GM19238 (cell line): ENCODE data around the gene ANKHD1.

Experiments
- DNase-seq: peaks from one replicate; pipeline ENCODE4 v3.0.0; 2011; ENCODE audit warnings: low spot score; ENCODE audit not compliant: insufficient read length

ANKHD1 gene, protein sequence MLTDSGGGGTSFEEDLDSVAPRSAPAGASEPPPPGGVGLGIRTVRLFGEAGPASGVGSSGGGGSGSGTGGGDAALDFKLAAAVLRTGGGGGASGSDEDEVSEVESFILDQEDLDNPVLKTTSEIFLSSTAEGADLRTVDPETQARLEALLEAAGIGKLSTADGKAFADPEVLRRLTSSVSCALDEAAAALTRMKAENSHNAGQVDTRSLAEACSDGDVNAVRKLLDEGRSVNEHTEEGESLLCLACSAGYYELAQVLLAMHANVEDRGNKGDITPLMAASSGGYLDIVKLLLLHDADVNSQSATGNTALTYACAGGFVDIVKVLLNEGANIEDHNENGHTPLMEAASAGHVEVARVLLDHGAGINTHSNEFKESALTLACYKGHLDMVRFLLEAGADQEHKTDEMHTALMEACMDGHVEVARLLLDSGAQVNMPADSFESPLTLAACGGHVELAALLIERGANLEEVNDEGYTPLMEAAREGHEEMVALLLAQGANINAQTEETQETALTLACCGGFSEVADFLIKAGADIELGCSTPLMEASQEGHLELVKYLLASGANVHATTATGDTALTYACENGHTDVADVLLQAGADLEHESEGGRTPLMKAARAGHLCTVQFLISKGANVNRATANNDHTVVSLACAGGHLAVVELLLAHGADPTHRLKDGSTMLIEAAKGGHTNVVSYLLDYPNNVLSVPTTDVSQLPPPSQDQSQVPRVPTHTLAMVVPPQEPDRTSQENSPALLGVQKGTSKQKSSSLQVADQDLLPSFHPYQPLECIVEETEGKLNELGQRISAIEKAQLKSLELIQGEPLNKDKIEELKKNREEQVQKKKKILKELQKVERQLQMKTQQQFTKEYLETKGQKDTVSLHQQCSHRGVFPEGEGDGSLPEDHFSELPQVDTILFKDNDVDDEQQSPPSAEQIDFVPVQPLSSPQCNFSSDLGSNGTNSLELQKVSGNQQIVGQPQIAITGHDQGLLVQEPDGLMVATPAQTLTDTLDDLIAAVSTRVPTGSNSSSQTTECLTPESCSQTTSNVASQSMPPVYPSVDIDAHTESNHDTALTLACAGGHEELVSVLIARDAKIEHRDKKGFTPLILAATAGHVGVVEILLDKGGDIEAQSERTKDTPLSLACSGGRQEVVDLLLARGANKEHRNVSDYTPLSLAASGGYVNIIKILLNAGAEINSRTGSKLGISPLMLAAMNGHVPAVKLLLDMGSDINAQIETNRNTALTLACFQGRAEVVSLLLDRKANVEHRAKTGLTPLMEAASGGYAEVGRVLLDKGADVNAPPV (N-terminal part only)

DNA sequence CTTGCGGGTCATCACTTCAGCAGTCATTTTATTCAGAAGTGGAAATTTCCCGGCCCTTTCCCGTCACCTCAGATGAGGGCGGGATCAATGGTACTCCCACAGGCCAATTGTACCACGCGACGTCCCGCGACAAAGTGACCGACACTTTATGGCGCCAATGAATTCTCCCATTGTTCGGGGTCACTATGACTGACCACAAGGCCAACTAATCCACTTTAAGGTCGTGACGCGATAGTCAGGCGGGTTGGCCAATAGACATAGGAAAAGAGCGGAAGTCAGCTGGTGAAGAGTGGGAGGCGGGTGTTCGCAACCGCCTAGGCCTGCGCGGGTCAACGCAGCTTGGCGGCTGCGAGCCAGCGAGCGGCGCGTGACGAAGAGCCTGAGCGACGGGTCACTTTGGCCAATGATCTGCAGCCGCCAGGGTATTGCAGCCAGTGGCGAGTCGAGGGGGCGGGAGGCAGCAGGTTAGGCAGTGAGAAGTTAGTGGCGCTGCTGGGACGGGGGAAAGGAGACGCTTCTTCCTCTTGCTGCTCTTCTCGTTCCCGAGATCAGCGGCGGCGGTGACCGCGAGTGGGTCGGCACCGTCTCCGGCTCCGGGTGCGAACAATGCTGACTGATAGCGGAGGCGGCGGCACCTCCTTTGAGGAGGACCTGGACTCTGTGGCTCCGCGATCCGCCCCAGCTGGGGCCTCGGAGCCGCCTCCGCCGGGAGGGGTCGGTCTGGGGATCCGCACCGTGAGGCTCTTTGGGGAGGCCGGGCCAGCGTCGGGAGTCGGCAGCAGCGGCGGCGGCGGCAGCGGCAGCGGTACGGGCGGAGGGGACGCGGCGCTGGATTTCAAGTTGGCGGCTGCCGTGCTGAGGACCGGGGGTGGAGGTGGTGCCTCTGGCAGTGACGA is at the start of gene ANKHD1:
Gene ANKHD1 (plus strand): TSS at position 472 of the 896 bp plus-strand sequence. CDS start 135 bp downstream, at position 607.
- DNase-seq = peak; percentile 81

DNA sequence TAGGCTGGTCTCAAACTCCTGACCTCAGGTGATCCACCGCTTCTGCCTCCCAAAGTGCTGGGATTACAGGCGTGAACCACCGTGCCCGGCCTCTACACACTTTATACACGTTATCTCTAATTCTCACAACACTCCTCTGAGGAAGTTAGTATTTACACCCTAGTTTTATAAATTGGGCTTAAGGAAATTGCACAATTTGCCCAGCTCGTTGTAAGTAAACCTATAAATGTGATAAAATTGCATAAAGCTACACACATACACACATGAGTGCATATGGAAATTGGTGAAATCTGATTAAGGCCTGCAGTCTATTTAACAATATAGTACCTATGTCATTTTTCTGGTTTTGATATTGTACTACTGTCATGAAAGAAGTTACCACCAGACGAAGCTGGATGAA is 46.1 kb upstream of the ANKHD1 start:
- no peak for DNase-seq

DNA sequence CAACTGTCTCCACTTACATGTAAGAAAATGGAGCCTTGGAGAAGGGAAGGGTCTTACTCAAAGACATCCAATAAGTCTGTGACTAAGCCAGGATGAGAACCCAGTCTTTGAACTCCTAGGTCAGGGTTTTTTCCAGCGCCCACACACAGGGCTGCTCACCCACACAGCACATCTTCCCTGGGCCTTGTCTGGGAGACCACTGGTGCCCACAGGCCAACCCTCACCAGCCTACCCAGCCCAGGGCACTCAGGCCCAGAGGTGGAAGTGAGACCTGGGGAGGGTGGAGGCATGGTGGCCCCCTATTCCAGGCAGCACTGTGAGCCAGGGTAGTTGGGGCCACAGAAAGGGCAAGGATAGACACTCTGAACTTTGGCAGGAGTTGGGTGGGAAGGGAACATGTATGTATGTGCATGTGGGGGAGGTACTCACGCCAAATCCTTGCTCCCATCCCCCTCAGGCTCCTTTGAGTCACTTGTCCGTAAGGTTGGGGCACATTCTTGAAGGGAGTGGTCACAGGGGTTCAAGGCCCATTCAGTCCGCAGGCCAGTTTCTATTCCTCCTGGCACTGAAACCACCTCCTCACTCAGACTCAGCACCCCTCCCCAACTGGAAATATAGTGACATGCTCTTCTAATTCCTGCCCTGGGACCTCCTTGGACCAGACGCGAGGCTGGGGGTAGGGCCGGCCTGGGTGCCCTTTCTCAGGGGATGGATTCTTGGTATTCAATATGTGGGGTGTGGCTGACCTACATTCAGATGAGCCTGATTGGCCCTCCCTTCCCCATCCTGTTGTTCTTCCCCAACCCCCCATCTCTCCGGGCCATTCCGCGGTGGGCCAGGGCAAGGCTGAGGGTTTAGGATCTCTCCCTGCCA is 44.5 kb upstream of the ANKHD1 start:
- no peak for DNase-seq

DNA sequence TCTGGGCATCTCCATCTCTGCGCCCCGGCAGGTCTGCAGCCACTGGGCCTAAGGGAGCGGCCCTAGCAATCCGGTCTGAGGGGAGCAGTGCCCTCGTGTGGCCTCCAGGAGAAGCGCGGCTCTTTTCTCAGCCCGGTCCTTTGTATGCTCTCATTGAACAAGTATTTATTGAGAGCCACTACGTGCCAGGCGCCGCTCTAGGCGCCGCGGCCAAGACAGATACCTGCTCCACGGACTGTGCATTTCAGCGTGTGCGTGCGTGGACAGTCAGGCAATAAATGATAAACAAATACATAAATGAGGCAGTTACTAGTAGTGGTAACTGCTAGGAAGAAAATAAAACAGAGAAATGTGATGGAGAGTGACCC is 43.9 kb upstream of the ANKHD1 start:
- peak; percentile 85 for DNase-seq

DNA sequence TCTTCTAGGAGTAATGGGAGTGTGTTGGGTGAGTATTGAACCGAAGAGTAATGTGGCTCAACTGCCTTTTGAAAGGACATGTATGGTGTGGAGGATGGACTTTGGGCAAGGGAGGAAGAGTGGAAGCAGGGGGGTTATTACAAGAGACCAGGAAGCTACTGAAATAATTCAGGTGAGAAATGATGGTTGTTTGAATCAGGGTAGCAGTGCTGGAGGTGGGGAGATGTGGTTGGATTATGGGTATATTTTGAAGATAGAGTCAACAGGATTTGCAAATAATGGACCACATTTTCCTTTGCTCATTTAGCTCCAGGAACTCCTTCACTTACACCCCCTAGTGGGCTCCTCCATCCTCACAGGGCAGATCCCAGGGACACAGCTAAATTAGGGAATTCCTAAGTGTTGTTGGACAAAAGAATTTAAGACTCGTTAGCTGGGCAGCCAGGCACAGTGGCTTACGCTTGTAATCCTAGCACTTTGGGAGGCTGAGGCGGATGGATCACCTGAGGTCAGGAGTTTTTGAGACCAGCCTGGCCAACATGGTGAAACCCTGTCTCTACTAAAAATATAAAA is 42.8 kb upstream of the ANKHD1 start:
- no peak for DNase-seq

DNA sequence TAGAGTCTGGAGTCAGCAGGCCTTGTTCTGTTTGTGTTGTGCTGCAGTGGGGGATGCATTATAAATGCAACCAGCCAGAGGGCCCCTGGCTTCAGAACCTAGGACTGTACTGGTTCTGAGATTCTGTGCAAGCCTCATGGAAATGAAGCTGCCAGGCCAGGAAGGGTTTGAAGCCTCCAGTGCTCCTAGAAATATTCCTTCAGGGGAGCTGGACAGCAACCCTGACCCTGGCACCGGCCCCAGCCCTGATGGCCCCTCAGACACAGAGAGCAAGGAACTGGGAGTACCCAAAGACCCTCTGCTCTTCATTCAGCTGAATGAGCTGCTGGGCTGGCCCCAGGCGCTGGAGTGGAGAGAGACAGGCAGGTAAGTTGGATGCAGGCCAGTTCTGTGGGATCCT is 41.5 kb upstream of the ANKHD1 start, which contains the start of gene SLC4A9:
Gene SLC4A9 (plus strand): TSS at position 94 of the 400 bp plus-strand sequence. CDS start 43 bp downstream, at position 137.
- no peak for DNase-seq

DNA sequence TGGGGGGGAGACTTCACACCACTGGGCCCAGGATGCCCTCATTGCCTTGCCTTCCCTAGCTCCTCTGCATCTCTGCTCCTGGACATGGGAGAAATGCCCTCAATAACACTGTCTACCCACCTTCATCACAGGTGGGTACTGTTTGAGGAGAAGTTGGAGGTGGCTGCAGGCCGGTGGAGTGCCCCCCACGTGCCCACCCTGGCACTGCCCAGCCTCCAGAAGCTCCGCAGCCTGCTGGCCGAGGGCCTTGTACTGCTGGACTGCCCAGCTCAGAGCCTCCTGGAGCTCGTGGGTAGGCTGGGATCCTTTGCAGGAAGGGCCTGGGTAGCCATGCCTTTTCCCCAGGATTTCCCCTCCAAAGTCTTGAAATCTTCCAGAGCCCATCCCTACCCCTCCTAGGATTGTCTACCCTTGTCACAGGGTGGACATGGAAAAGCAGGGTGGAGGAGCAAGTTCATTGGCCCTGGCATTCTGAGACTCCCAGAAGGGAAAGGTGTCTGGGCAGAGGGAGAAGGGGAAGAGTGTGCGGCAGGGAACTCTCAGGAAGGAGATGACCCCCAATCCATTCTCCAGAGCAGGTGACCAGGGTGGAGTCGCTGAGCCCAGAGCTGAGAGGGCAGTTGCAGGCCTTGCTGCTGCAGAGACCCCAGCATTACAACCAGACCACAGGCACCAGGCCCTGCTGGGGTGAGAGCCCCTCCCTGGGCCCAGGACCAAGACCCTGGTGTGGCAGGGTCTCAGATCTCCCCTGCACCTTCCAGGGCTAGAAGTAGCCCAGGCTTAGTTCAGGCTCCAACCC is 40.8 kb upstream of the ANKHD1 start:
- DNase-seq = no peak

DNA sequence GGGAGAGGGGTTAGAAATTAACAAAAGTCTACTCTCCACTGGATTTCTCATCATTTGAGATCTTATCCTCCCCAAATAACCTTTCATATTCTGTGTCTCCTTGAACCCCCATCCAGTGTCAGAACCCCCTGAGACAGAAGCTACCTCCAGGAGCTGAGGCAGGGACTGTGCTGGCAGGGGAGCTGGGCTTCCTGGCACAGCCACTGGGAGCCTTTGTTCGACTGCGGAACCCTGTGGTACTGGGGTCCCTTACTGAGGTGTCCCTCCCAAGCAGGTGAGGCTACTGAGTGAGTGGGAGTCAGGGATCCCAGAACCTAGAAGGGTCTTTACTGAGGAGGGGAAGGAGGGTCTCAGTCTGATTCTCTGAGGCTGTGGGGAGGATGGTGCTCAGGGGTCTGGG is 39.7 kb upstream of the ANKHD1 start:
- DNase-seq = no peak

DNA sequence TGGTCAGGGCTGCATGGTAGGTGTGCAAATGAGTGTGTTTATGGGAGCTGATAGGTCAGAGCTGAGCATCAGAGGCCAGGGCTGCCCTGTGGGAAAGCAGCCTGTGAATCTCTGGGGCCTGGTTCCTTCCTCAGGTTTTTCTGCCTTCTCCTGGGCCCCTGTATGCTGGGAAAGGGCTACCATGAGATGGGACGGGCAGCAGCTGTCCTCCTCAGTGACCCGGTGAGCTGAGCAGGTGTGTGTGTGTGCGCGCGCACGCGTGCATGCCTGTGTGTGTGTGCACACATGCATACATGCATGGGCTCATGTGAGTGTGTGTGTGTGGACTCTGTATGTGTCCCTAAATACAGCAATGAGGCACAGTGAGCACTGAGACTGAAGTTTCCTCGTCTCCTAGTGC is 39.3 kb upstream of the ANKHD1 start:
- no peak for DNase-seq

DNA sequence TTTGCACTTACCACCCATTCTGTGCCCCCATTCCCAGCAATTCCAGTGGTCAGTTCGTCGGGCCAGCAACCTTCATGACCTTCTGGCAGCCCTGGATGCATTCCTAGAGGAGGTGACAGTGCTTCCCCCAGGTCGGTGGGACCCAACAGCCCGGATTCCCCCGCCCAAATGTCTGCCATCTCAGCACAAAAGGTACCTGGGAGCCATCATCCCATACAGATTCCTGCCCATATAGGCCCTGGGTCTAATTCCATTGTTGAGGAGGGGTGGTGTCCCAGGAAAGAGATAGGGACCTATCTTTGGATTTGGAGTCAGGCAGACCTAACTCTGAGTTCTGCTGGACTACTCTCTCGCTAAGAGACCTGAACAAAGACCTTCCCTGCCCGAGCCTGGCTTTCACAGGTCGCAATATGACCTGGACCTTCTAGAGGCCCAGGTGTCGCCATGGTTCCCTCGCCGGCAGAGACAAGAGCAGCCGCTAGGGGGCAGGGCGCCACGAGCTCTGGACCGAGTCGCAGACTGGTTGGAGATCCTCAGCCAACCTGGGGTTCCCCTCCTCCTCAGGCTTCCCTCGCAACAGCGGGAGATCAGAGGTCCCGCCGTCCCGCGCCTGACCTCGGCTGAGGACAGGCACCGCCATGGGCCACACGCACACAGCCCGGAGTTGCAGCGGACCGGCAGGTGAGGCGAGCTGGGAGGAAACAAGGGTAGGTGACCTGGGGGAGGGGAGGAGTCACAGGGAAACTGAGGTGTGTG is 38.6 kb upstream of the ANKHD1 start:
- peak; percentile 75 for DNase-seq

DNA sequence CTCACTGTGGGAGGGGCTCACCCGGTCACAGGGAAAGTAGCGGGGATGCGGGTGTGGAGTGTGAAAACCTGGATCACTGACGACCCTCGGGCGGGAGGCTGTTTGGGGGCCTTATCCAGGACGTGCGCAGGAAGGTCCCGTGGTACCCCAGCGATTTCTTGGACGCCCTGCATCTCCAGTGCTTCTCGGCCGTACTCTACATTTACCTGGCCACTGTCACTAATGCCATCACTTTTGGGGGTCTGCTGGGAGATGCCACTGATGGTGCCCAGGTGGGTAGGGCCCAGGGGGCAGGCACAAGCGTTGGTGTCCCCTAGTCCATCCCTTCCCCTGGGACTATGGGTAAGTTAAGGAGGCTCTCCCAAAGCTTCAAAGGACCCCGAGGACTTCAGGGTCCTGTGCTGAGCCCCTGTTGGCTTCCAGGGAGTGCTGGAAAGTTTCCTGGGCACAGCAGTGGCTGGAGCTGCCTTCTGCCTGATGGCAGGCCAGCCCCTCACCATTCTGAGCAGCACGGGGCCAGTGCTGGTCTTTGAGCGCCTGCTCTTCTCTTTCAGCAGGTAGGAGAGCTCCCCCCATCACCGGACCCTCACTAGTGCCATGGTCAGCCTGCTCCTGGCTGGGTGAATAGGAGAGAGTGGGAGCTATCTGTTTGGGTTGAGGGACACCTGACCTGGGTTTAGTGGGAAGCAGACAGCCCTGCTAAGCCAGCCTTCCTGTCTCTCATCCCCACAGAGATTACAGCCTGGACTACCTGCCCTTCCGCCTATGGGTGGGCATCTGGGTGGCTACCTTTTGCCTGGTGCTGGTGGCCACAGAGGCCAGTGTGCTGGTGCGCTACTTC is 37.8 kb upstream of the ANKHD1 start:
- DNase-seq = no peak

DNA sequence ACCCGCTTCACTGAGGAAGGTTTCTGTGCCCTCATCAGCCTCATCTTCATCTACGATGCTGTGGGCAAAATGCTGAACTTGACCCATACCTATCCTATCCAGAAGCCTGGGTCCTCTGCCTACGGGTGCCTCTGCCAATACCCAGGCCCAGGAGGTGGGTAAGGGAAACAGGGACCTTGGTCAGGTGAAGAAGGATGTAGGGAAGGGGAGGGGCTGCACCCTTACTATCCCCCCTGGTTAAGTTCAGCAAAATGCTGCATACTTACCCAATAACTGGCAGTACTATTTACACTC is 37.2 kb upstream of the ANKHD1 start:
- no peak for DNase-seq

DNA sequence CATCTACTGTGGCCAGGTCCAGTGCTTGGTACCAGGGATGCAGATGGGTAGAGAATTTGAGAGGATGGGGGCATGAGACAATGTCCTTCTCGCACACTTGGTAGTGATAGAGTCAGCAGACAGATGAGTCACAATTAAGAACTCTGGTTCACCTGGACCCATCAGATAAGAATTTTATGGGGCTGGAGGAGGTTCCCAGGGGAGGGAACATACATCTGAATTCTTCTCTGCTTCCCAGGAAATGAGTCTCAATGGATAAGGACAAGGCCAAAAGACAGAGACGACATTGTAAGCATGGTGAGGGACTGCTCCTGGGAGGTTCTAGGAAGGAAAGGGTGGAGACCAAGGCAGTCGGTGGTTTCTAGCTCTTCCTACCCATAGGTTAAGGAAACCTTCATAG is 36.4 kb upstream of the ANKHD1 start:
- no peak for DNase-seq

DNA sequence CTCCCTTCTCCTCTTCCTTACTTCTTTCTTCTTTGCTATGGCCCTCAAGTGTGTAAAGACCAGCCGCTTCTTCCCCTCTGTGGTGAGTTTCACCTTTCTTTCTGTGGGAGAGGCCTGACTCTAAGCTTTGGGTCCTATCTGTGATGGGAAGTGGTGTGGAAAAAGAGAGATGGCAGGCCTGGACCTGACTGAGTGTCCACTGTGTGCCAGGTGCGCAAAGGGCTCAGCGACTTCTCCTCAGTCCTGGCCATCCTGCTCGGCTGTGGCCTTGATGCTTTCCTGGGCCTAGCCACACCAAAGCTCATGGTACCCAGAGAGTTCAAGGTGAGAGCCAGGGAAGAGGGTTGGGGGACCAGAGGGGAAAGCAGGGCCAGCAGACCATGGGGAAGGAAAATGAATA is 35.7 kb upstream of the ANKHD1 start:
- no peak for DNase-seq

DNA sequence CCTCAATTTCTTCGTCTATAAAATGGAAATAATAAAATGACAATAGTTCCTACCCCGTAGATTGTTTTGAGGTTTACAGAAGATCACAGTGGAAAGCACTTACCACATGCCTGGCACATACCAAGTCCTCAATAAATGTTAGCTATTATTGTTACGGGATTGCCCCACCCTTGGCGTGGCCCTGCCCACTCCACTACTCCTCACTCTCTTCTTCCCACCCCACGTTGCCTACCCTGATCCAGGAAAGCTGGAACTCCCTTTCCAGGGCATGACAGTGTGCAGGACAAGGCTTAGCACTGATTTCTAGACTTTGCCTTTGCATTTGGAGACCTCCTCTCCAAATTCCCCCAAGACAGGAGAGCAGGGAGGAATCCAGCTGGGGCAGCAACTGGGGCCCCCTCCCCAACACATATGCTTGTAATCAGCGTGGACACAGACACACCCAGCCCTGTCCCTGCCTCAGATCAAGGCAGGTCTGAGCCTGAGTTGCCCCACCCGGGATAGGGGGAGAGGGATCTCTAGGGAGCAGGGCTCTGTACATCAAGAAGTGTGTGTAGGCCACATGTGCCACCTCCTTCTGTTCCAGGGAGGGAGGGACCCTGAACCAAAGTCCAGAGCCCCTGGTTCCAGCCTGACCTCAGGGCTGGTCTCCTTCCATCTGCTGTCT is 34.9 kb upstream of the ANKHD1 start:
- no peak for DNase-seq

DNA sequence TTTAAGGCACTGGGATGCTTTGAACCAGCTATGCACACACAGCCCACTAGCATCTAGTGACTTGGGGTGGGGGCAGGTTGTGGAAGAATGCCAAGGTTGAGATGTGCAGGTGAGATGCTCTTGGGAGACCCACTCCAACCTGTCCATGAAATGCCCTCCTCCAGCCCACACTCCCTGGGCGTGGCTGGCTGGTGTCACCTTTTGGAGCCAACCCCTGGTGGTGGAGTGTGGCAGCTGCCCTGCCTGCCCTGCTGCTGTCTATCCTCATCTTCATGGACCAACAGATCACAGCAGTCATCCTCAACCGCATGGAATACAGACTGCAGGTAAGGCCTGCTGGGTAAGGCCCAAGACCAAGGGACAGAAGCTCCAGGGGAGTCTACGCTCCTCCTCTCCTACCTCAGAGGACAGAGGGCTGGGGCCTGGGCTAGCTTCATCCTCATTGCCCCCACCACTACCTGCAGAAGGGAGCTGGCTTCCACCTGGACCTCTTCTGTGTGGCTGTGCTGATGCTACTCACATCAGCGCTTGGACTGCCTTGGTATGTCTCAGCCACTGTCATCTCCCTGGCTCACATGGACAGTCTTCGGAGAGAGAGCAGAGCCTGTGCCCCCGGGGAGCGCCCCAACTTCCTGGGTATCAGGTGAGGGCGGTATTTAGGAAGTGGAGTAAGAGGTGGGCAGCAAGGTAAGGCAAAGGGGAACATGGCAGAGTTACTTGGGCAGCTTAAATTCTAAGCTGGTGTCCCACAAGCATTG is 34.2 kb upstream of the ANKHD1 start:
- no peak for DNase-seq
